Left lung (tissue), 10 donors: ENCODE measurements around the gene ZBTB17. TPM values are rescaled to one million over a fixed set of nuclear protein-coding genes. Genes with fewer than 3 reads are reported as not detected.
"Not testable (repeated sequence)": the region's sequence is repeated elsewhere in the genome, so short reads cannot be mapped to it uniquely, and the experiment has no call there.

Source experiments
- ATAC-seq: fragments of 200-7000 bp; cut with Tn5 transposase; one replicate; pipeline ENCODE4 v1.9.1; 2020; ENCODE audit warnings: moderate library complexity
- DNase-seq, 4 donors: peaks; one replicate each; pipeline ENCODE4 v3.0.0-alpha.2; 2013 to 2020
- H3K27ac ChIP-seq, 2 donors: fragments of 200-600 bp; sonication (generic) in 1 of 2; one replicate each; pipeline versions ENCODE4 v1.5.0 to v1.8.0; 2020 to 2021
- H3K27me3 ChIP-seq, 2 donors: fragments of 200-600 bp; sonication (generic) in 1 of 2; one replicate each; pipeline versions ENCODE4 v1.5.0 to v1.8.0; 2020 to 2021
- H3K36me3 ChIP-seq, 2 donors: fragments of 200-600 bp; sonication (generic) in 1 of 2; one replicate each; pipeline versions ENCODE4 v1.5.0 to v1.8.0; 2020 to 2021
- H3K4me1 ChIP-seq, 2 donors: fragments of 200-600 bp; one replicate each; pipeline ENCODE4 v1.8.0; 2021
- H3K4me3 ChIP-seq, 2 donors: fragments of 200-600 bp; sonication (generic) in 1 of 2; one replicate each; pipeline versions ENCODE4 v1.5.0 to v1.8.0; 2020 to 2021; ENCODE audit warnings: mild to moderate bottlenecking in 1 of 2
- H3K9me3 ChIP-seq, 2 donors: fragments of 200-600 bp; sonication (generic) in 1 of 2; one replicate each; pipeline versions ENCODE4 v1.5.0 to v1.8.0; 2020 to 2021
- intact Hi-C, 2 donors: fragments of 100-400 bp; cut with DNase I; formaldehyde crosslinking; loops; one replicate each; pipeline versions ENCODE4 v1.11.2 to v1.14.2; 2022
- polyA plus RNA-seq, 6 donors: library from polyadenylated mRNA; unstranded; fragments of 120-200 nt; gene quantifications; one replicate each; pipeline ENCODE4 v1.2.1, GENCODE V29; 2013; ENCODE audit not compliant: insufficient read length in 6 of 6
- total RNA-seq, 2 donors: library from RNA; stranded (reverse); fragmentation: NEBNext Ultra II Directional; extraction: Animal tissue kit (Norgen Biotek cat#: 25700); gene quantifications; one replicate each; pipeline ENCODE4 v1.2.1, GENCODE V29; 2021
- TF ChIP-seq, protein P1 (sequence below), 2 donors: fragments of 200-600 bp; sonication (generic) in 1 of 2; IDR thresholded peaks; one replicate each; pipeline versions ENCODE4 v1.5.0 to v1.8.0; 2021; ENCODE audit warnings: antibody characterized with exemption in 2 of 2
- donor health status: DM: no; HTN: yes; CAD: no.
- donor health status: DM: no; HTN: no; CAD: no.

ZBTB17 gene
- total and polyA plus RNA-seq, 8 donors = 27.4 to 46.5 (median 33.1) TPM

DNA sequence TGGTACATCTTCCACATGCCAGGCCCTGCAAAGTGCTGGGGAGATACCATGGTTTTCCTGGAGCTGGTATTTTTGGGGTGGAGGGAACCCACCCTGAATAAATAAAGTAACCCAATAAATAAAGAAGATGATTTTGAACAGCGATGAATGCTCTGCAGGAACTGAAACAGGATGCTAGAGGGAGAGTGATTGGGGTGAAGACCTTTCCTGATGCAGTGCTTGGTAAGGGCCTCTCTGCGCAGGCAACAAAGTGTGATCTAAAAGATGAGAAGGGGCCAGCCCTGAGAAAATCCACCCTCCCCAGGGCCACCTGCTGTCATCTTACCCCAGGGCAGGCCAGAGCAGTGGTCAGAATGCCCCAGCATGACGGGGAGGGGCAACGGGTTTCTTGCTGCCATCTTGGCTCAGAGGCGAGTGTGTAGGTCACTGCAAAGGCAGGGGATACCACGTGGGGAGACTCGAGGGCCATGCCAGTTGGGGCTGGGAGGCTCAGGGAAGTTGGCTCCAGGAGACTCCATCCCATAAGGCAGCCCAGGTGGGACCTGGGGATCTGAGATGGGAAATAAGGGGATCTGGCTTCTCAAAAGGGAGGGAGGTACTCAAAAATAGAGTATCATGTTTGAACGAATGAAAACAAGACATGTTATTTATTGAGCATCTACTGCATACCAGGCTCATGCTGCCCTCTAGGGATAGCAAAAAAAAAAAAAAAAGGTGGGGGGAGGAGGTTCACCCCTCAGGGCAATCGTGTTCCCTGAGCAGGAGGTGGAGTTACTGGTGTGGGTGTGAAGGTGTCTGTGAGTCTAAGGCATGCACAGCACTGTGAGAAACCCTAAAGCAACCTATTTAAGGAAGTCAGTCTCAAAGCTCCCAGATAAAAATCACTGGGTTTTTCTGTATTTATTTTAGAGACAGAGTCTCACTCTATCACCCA is 30.9 kb upstream of the ZBTB17 start:
- no peak overlapping the region for H3K27ac ChIP-seq
- H3K9me3 ChIP-seq = no peaks in the 10 kb centered on the region
- TF ChIP-seq, protein P1, sequence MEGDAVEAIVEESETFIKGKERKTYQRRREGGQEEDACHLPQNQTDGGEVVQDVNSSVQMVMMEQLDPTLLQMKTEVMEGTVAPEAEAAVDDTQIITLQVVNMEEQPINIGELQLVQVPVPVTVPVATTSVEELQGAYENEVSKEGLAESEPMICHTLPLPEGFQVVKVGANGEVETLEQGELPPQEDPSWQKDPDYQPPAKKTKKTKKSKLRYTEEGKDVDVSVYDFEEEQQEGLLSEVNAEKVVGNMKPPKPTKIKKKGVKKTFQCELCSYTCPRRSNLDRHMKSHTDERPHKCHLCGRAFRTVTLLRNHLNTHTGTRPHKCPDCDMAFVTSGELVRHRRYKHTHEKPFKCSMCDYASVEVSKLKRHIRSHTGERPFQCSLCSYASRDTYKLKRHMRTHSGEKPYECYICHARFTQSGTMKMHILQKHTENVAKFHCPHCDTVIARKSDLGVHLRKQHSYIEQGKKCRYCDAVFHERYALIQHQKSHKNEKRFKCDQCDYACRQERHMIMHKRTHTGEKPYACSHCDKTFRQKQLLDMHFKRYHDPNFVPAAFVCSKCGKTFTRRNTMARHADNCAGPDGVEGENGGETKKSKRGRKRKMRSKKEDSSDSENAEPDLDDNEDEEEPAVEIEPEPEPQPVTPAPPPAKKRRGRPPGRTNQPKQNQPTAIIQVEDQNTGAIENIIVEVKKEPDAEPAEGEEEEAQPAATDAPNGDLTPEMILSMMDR (IDR thresholded peaks at IDR 0.05) = no peak
- intact Hi-C loops = no loop called here
- DNase-seq (no peak), ATAC-seq (no peak)
- no peaks in the 10 kb centered on the region for H3K36me3 ChIP-seq
- H3K4me3 ChIP-seq = no peak overlapping the region
- no peaks in the 10 kb centered on the region for H3K27me3 ChIP-seq
- H3K4me1 ChIP-seq = no peaks in the 10 kb centered on the region

- TF ChIP-seq, protein P1 (IDR thresholded peaks at IDR 0.05) = no peak
- Histone ChIP-seq H3K27ac (no peak overlapping the region), H3K9me3 (no peaks in the 10 kb centered on the region), H3K4me3 (no peak overlapping the region), H3K27me3 (no peaks in the 10 kb centered on the region), H3K4me1 (no peaks in the 10 kb centered on the region), H3K36me3 (no peaks in the 10 kb centered on the region)
- ATAC-seq (no peak), DNase-seq (no peak)
- intact Hi-C loops = no loop called here
These were observed 30.1 kb upstream of the ZBTB17 start for GRCh38 chr1:16006010-16006409.

- intact Hi-C loops = no loop called here
- ATAC-seq (no peak), DNase-seq (no peak)
- TF ChIP-seq, protein P1 (IDR thresholded peaks at IDR 0.05) = no peak
- Histone ChIP-seq H3K27ac (no peak overlapping the region), H3K36me3 (no peaks in the 10 kb centered on the region), H3K4me1 (no peaks in the 10 kb centered on the region), H3K9me3 (no peaks in the 10 kb centered on the region), H3K27me3 (no peaks in the 10 kb centered on the region), H3K4me3 (no peak overlapping the region)
These were observed 29.7 kb upstream of the ZBTB17 start for GRCh38 chr1:16005597-16005996.

DNA sequence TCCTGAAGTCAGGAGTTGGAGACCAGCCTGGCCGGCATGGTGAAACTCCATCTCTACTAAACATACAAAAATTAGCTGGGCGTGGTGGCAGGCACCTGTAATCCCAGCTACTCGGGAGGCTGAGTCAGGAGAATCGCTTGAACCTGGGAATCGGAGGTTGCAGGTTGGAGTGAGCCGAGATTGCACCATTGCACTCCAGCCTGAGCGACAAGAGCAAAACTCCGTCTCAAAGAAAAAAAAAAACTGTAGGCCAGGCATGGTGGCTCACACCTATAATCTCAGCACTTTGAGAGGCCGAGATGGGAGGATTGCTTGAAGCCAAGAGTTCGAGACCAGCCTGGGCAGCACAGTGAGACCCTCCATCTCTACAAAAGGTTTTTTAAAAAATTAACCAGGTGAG is 25.4 kb upstream of the ZBTB17 start:
- H3K36me3 ChIP-seq, H3K4me3 ChIP-seq, H3K4me1 ChIP-seq, H3K27me3 ChIP-seq, H3K27ac ChIP-seq, H3K9me3 ChIP-seq, ATAC-seq, intact Hi-C loops, DNase-seq: not testable (repeated sequence)

- no peak for ATAC-seq
- H3K9me3 ChIP-seq = no peaks in the 10 kb centered on the region
- no peak overlapping the region for H3K27ac ChIP-seq
- intact Hi-C loops = no loop called here
- TF ChIP-seq, protein P1 (IDR thresholded peaks at IDR 0.05) = no peak
- DNase-seq = peak in 1 of 4 donors; percentile 44
- no peaks in the 10 kb centered on the region for H3K4me1 ChIP-seq
- H3K27me3 ChIP-seq = no peaks in the 10 kb centered on the region
- H3K36me3 ChIP-seq = no peaks in the 10 kb centered on the region
- H3K4me3 ChIP-seq = no peak overlapping the region
These were observed 23.0 kb upstream of the ZBTB17 start for GRCh38 chr1:15998929-15999328.
